Tibial artery (tissue), 4 donors: ENCODE measurements around the gene COL16A1.
A peak's percentile ranks its signal among the peaks of the same experiment; 100 is the strongest.

Experiments
- DNase-seq, 2 donors: peaks; one replicate each; pipeline ENCODE4 v3.0.0-alpha.2; 2019
- H3K27ac ChIP-seq, 2 donors: fragments of 200-600 bp; sonication (generic) in 1 of 2; 1 replicate in 1 of 2; 2 replicates in 1 of 2; pipeline ENCODE4 v1.5.1; 2018 to 2019; ENCODE audit warnings: mild to moderate bottlenecking in 1 of 2
- H3K27me3 ChIP-seq, 2 donors: fragments of 200-600 bp; sonication (generic) in 1 of 2; one replicate each; pipeline versions ENCODE4 v1.5.1 to v1.6.0; 2016 to 2019
- H3K36me3 ChIP-seq, 3 donors: fragments of 200-600 bp; sonication (generic) in 2 of 3; one replicate each; pipeline ENCODE4 v1.5.1; 2016 to 2019; ENCODE audit warnings: mild to moderate bottlenecking in 2 of 3
- H3K4me1 ChIP-seq, 4 donors: fragments of 200-600 bp; sonication (generic) in 2 of 4; 1 replicate in 3 of 4; 2 replicates in 1 of 4; pipeline ENCODE4 v1.5.1; 2016 to 2019
- H3K4me3 ChIP-seq, 2 donors: fragments of 200-600 bp; sonication (generic) in 1 of 2; 1 replicate in 1 of 2; 2 replicates in 1 of 2; pipeline ENCODE4 v1.5.1; 2018 to 2019; ENCODE audit warnings: mild to moderate bottlenecking in 2 of 2
- H3K9me3 ChIP-seq, 3 donors: fragments of 200-600 bp; sonication (generic) in 1 of 3; one replicate each; pipeline ENCODE4 v1.5.1; 2016 to 2019
- CTCF ChIP-seq, 2 experiments: fragments of 200-600 bp in 1 of 2; fragments of 450-650 bp in 1 of 2; IDR thresholded peaks; one replicate each; pipeline ENCODE4 v1.5.1; 2017 to 2019; ENCODE audit warnings: antibody characterized with exemption in 2 of 2, mild to moderate bottlenecking in 1 of 2, moderate library complexity in 1 of 2
- intact Hi-C: fragments of 100-400 bp; cut with DNase I; formaldehyde crosslinking; loops from one replicate; pipeline ENCODE4 v1.15.0; 2023; ENCODE audit warnings: low total_unique reads

Gene COL16A1

GRCh38 chr1:31745096-31745945, 41.5 kb upstream of the COL16A1 start:
- peak; percentile 37 to 82 for DNase-seq
- Histone ChIP-seq H3K27me3 (no peaks in the 10 kb centered on the region), H3K9me3 (no peaks in the 10 kb centered on the region), H3K4me1 (peaks cover 0 to 10% (median 4%) of the 10 kb centered on the region in 4 donors), H3K36me3 (no peaks in the 10 kb centered on the region), H3K4me3 (no peak overlapping the region), H3K27ac (no peak overlapping the region)
- TF ChIP-seq CTCF (IDR thresholded peaks at IDR 0.05): peak; percentile 69 to 75
- intact Hi-C loops: no loop called here

GRCh38 chr1:31744165-31744888, 40.5 kb upstream of the COL16A1 start:
- no peaks in the 10 kb centered on the region for H3K36me3 ChIP-seq
- no peak overlapping the region for H3K4me3 ChIP-seq
- no peak overlapping the region for H3K27ac ChIP-seq
- no peak for DNase-seq
- no peaks in the 10 kb centered on the region for H3K27me3 ChIP-seq
- intact Hi-C loops: no loop called here
- TF ChIP-seq CTCF (IDR thresholded peaks at IDR 0.05): no peak
- H3K9me3 ChIP-seq: no peaks in the 10 kb centered on the region
- peaks cover 0 to 10% (median 4%) of the 10 kb centered on the region in 4 donors for H3K4me1 ChIP-seq

- H3K27me3 ChIP-seq: no peaks in the 10 kb centered on the region
- H3K36me3 ChIP-seq: no peaks in the 10 kb centered on the region
- H3K4me3 ChIP-seq: no peak overlapping the region
- H3K9me3 ChIP-seq: no peaks in the 10 kb centered on the region
- peaks cover 0 to 10% (median 4%) of the 10 kb centered on the region in 4 donors for H3K4me1 ChIP-seq
- TF ChIP-seq CTCF (IDR thresholded peaks at IDR 0.05): no peak
- no peak for DNase-seq
- intact Hi-C loops: no loop called here
- H3K27ac ChIP-seq: no peak overlapping the region
Measured at GRCh38 chr1:31742462-31743212, 38.8 kb upstream of the COL16A1 start.

GRCh38 chr1:31739346-31739745, 35.5 kb upstream of the COL16A1 start:
- Histone ChIP-seq H3K36me3 (no peaks in the 10 kb centered on the region), H3K27ac (no peak overlapping the region), H3K4me3 (no peak overlapping the region), H3K9me3 (no peaks in the 10 kb centered on the region), H3K27me3 (no peaks in the 10 kb centered on the region), H3K4me1 (no peaks in the 10 kb centered on the region)
- intact Hi-C loops: no loop called here
- no peak for DNase-seq
- no peak for TF ChIP-seq CTCF (IDR thresholded peaks at IDR 0.05)

- no peak overlapping the region for H3K4me3 ChIP-seq
- no peaks in the 10 kb centered on the region for H3K36me3 ChIP-seq
- H3K9me3 ChIP-seq: no peaks in the 10 kb centered on the region
- no peak overlapping the region for H3K27ac ChIP-seq
- intact Hi-C loops: no loop called here
- no peak for TF ChIP-seq CTCF (IDR thresholded peaks at IDR 0.05)
- no peaks in the 10 kb centered on the region for H3K27me3 ChIP-seq
- H3K4me1 ChIP-seq: no peaks in the 10 kb centered on the region
- DNase-seq: no peak
Measured at GRCh38 chr1:31736675-31737074, 32.9 kb upstream of the COL16A1 start.
